Muscle of leg (tissue), 11 donors: ENCODE data around the gene ITPRIP. TPM values are rescaled to one million over a fixed set of nuclear protein-coding genes. Genes with fewer than 3 reads are reported as not detected.

Experiments used
- DNase-seq: peaks from one replicate; pipeline ENCODE4 v3.0.0; 2013
- H3K27ac ChIP-seq: one replicate; pipeline ENCODE4 v1.5.1; 2013; ENCODE audit warnings: mild to moderate bottlenecking, low read length, control low read depth
- H3K27me3 ChIP-seq: one replicate; pipeline ENCODE4 v1.6.1; 2013; ENCODE audit warnings: low read length; ENCODE audit not compliant: control insufficient read depth, insufficient read depth
- H3K36me3 ChIP-seq: one replicate; pipeline ENCODE4 v1.6.1; 2013; ENCODE audit warnings: low read length; ENCODE audit not compliant: control insufficient read depth, insufficient read depth
- H3K4me1 ChIP-seq: one replicate; pipeline ENCODE4 v1.6.1; 2013; ENCODE audit warnings: low read length; ENCODE audit not compliant: control insufficient read depth, insufficient read depth
- H3K4me3 ChIP-seq: one replicate; pipeline ENCODE4 v1.5.1; 2013; ENCODE audit warnings: low read length, control low read depth
- H3K9me3 ChIP-seq: replicated peaks from 2 replicates; pipeline ENCODE4 v1.6.1; 2013; ENCODE audit warnings: low read depth, low read length; ENCODE audit not compliant: control insufficient read depth
- WGBS: methylation state at CpG from one replicate; pipeline ENCODE4 v1.1.5; 2013; ENCODE audit warnings: missing lambda C conversion rate; ENCODE audit not compliant: insufficient coverage; 5-methylcytosine and 5-hydroxymethylcytosine counted together
- polyA plus RNA-seq, 8 donors: library from polyadenylated mRNA; unstranded; fragments of 120-200 nt; gene quantifications; one replicate each; pipeline versions ENCODE4 v1.2.1 to v1.2.3, GENCODE V29; 2013; ENCODE audit warnings: inconsistent platforms in 1 of 8, low replicate concordance in 1 of 8; ENCODE audit not compliant: insufficient read length in 8 of 8, insufficient read depth in 1 of 8
- total RNA-seq: library from RNA; stranded (reverse); fragments of 120-200 nt; gene quantifications from one replicate; pipeline ENCODE4 v1.2.4, GENCODE V29; 2013

The ITPRIP gene
- total and polyA plus RNA-seq, 9 donors = 2.6 to 10.8 (median 8.3) TPM

GRCh38 chr10:104359811-104360210 is 21.5 kb upstream of the ITPRIP start:
- no CpG with 5 or more reads among the region's 2 CpGs for WGBS
- Histone ChIP-seq H3K4me1 (no peaks in the 10 kb centered on the region), H3K9me3 (no peaks in the 10 kb centered on the region), H3K36me3 (no peaks in the 10 kb centered on the region), H3K27me3 (peaks cover 4% of the 10 kb centered on the region), H3K27ac (no peak overlapping the region), H3K4me3 (no peak overlapping the region)
- no peak for DNase-seq

DNA sequence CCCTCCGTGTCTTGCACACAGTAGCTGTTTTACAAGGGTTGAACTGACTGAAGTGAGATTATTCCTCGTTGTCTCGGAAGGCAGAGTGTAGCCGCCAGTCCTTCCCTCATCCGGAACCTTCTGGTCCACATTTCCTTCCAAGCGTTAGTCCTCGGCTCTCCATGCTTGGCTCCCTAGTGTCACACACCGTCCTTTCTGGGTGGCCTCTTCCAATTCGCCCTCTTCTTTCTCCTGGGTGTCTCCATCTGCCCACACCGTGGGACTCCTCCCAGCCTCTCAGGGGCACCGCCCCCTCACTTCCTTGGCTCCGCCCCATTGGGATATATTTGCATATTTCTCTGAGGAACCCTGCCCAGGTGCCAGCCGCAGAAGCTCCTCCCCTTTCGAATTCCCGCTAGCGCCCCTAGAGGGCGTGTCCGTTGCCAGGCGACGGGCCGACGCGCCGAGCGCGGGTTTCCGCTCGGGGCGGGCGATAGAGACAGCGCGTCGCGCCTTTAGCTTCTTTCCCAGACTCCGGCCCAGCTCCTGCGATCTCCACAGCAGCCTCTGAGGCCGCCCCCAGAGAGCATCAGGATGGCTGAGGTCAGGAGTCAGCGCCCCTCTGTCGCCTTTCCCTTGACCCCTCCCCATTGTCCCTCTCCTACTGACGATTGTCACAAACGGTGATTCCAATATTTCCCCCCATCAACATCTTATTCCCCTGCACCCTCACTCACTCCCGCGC is 15.2 kb upstream of the ITPRIP start, which contains the start of gene CFAP58:
Gene CFAP58 (plus strand): TSS at position 509 of the 724 bp plus-strand sequence. CDS start 65 bp downstream, at position 574.
- WGBS = 1% methylated on average over 40 of the region's 43 CpGs
- Histone ChIP-seq H3K27ac (no peak within 1 kb of the TSS), H3K27me3 (peaks cover 28% of the 10 kb centered on the region), H3K4me1 (peaks cover 11% of the 10 kb centered on the region), H3K9me3 (no peaks in the 10 kb centered on the region), H3K36me3 (no peaks in the 10 kb centered on the region), H3K4me3 (peak within 1 kb of the TSS; percentile 27)
- DNase-seq = peak; percentile 87

- Histone ChIP-seq H3K4me1 (peaks cover 11% of the 10 kb centered on the region), H3K27me3 (peaks cover 28% of the 10 kb centered on the region), H3K27ac (no peak overlapping the region), H3K9me3 (no peaks in the 10 kb centered on the region), H3K36me3 (no peaks in the 10 kb centered on the region), H3K4me3 (no peak overlapping the region)
- no peak for DNase-seq
- WGBS = no CpG with 5 or more reads among the region's 1 CpG
Observed at GRCh38 chr10:104351919-104352318, 13.7 kb upstream of the ITPRIP start.

DNA sequence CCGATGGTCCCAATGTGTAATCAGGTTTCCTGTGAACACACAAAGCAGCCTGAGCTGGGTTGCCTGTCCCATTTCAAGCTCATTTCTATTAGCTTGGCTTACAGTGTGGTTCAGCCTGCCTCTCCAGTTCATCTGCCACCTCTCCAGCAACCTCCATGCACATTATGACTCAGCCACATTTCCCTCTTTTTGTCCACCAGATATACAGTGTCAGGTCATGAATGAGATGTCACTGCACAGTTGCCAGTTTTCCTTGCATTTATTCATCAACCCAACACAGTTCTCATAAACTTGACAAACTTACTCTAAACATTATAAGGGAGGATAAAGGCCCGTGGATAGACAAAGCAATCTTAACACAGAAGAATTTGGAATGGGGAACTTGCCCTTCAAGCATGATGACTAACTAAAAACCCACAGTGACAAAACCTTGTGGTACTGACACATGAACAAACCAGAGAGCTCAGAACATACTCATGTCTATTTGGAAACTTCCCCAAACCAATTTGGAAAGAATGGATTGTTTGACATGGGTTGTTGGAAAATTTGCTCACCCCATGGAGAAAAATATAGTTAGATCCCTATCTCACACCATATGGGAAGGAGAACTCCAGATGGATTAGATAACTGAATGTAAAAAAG is 12.9 kb upstream of the ITPRIP start:
- Histone ChIP-seq H3K27me3 (peaks cover 28% of the 10 kb centered on the region), H3K4me1 (peaks cover 11% of the 10 kb centered on the region), H3K36me3 (no peaks in the 10 kb centered on the region), H3K9me3 (no peaks in the 10 kb centered on the region), H3K4me3 (no peak overlapping the region), H3K27ac (no peak overlapping the region)
- peak; percentile 31 for DNase-seq
- 60% methylated on average over 1 of the region's 2 CpGs for WGBS

- Histone ChIP-seq H3K36me3 (no peaks in the 10 kb centered on the region), H3K27me3 (peaks cover 28% of the 10 kb centered on the region), H3K4me3 (peak overlapping the region; percentile 27), H3K9me3 (no peaks in the 10 kb centered on the region), H3K27ac (peak overlapping the region; percentile 54), H3K4me1 (peaks cover 11% of the 10 kb centered on the region)
- peak; percentile 87 for DNase-seq
- WGBS = 13% methylated on average over 1 of the region's 6 CpGs
Observed at GRCh38 chr10:104350127-104350635, 11.9 kb upstream of the ITPRIP start.

GRCh38 chr10:104349623-104350126 is 11.4 kb upstream of the ITPRIP start:
- peak; percentile 83 for DNase-seq
- Histone ChIP-seq H3K27me3 (peaks cover 26% of the 10 kb centered on the region), H3K36me3 (no peaks in the 10 kb centered on the region), H3K4me1 (peaks cover 11% of the 10 kb centered on the region), H3K27ac (peak overlapping the region; percentile 54), H3K9me3 (no peaks in the 10 kb centered on the region), H3K4me3 (peak overlapping the region; percentile 27)
- WGBS = 53% methylated on average over 2 of the region's 5 CpGs

- Histone ChIP-seq H3K36me3 (no peaks in the 10 kb centered on the region), H3K4me3 (no peak overlapping the region), H3K27me3 (peaks cover 19% of the 10 kb centered on the region), H3K9me3 (no peaks in the 10 kb centered on the region), H3K4me1 (peaks cover 7% of the 10 kb centered on the region), H3K27ac (no peak overlapping the region)
- no peak for DNase-seq
- WGBS = 100% methylated on average over 1 of the region's 2 CpGs
Observed at GRCh38 chr10:104348601-104349000, 10.3 kb upstream of the ITPRIP start.

- H3K36me3 ChIP-seq = no peaks in the 10 kb centered on the region
- 80% methylated on average over 1 of the region's 4 CpGs for WGBS
Observed at GRCh38 chr10:104347295-104348045, 9.2 kb upstream of the ITPRIP start.

GRCh38 chr10:104345941-104346340 is 7.7 kb upstream of the ITPRIP start:
- no peaks in the 10 kb centered on the region for H3K9me3 ChIP-seq
- H3K27ac ChIP-seq = no peak overlapping the region
- no peaks in the 10 kb centered on the region for H3K36me3 ChIP-seq
- no peak for DNase-seq
- WGBS = no CpG with 5 or more reads among the region's 4 CpGs
- H3K27me3 ChIP-seq = peaks cover 4% of the 10 kb centered on the region
- H3K4me3 ChIP-seq = no peak overlapping the region
- H3K4me1 ChIP-seq = no peaks in the 10 kb centered on the region

More at GRCh38 chr10:104347295-104348045, 9.2 kb upstream of the ITPRIP start:
- H3K4me3 ChIP-seq = no peak overlapping the region
- DNase-seq = no peak
- no peaks in the 10 kb centered on the region for H3K9me3 ChIP-seq
- H3K27me3 ChIP-seq = peaks cover 10% of the 10 kb centered on the region
- H3K27ac ChIP-seq = no peak overlapping the region
- H3K4me1 ChIP-seq = no peaks in the 10 kb centered on the region

GRCh38 chr10:104345515-104345914 is 7.2 kb upstream of the ITPRIP start:
- Histone ChIP-seq H3K27me3 (no peaks in the 10 kb centered on the region), H3K36me3 (no peaks in the 10 kb centered on the region), H3K4me3 (no peak overlapping the region), H3K4me1 (no peaks in the 10 kb centered on the region), H3K9me3 (no peaks in the 10 kb centered on the region), H3K27ac (no peak overlapping the region)
- no peak for DNase-seq
